GM18909 (cell line): Measurements from ENCODE around the gene MPHOSPH10.
A peak's percentile ranks its signal among the peaks of the same experiment; 100 is the strongest.
"Not testable (repeated sequence)": the region's sequence is repeated elsewhere in the genome, so short reads cannot be mapped to it uniquely, and the experiment has no call there.

Experiments used
- ATAC-seq: cut with Tn5 transposase; IDR thresholded peaks from one replicate; pipeline ENCODE4 v1.9.1; 2021; ENCODE audit warnings: mild to moderate bottlenecking; ENCODE audit not compliant: unreplicated experiment, poor library complexity

MPHOSPH10 gene

GRCh38 chr2:71130152-71130904, at the start of gene MPHOSPH10, which contains the start of gene MCEE:
MPHOSPH10 (plus strand) TSS chr2:71130634; CDS start chr2:71130666, 32 bp downstream.
MCEE (minus strand) TSS chr2:71130229; CDS start chr2:71130219, 10 bp downstream.
- peak; percentile 96 for ATAC-seq

- no peak for ATAC-seq
Observed at GRCh38 chr2:71082402-71083252, 47.8 kb upstream of the MPHOSPH10 start.

- not testable (repeated sequence) for ATAC-seq
Observed at GRCh38 chr2:71083297-71083696, 47.1 kb upstream of the MPHOSPH10 start.

GRCh38 chr2:71083752-71084312, 46.6 kb upstream of the MPHOSPH10 start:
- ATAC-seq = not testable (repeated sequence)

- not testable (repeated sequence) for ATAC-seq
Observed at GRCh38 chr2:71085325-71086003, 45.0 kb upstream of the MPHOSPH10 start.

- ATAC-seq = not testable (repeated sequence)
Observed at GRCh38 chr2:71089475-71089874, 41.0 kb upstream of the MPHOSPH10 start.

- not testable (repeated sequence) for ATAC-seq
Observed at GRCh38 chr2:71091808-71092207, 38.6 kb upstream of the MPHOSPH10 start.

- ATAC-seq = not testable (repeated sequence)
Observed at GRCh38 chr2:71092491-71093260, 37.8 kb upstream of the MPHOSPH10 start.

- ATAC-seq = no peak
Observed at GRCh38 chr2:71100195-71100964, 30.1 kb upstream of the MPHOSPH10 start.

GRCh38 chr2:71101656-71102055, 28.8 kb upstream of the MPHOSPH10 start:
- ATAC-seq = no peak

GRCh38 chr2:71102981-71103681, 27.3 kb upstream of the MPHOSPH10 start:
- no peak for ATAC-seq

GRCh38 chr2:71103809-71104208, 26.6 kb upstream of the MPHOSPH10 start:
- ATAC-seq = no peak

- not testable (repeated sequence) for ATAC-seq
Observed at GRCh38 chr2:71106463-71106862, 24.0 kb upstream of the MPHOSPH10 start.

- ATAC-seq = no peak
Observed at GRCh38 chr2:71108091-71108490, 22.3 kb upstream of the MPHOSPH10 start.

GRCh38 chr2:71113843-71114242, 16.6 kb upstream of the MPHOSPH10 start:
- ATAC-seq = no peak

- no peak for ATAC-seq
Observed at GRCh38 chr2:71117063-71117462, 13.4 kb upstream of the MPHOSPH10 start.

GRCh38 chr2:71120195-71120594, 10.2 kb upstream of the MPHOSPH10 start:
- no peak for ATAC-seq

- ATAC-seq = no peak
Observed at GRCh38 chr2:71121479-71121878, 9.0 kb upstream of the MPHOSPH10 start.
